Common myeloid progenitor, CD34-positive (primary cell): ENCODE results near the gene ESR1. TPM values are rescaled to one million over a fixed set of nuclear protein-coding genes. Genes with fewer than 3 reads are reported as not detected.
A peak's percentile ranks its signal among the peaks of the same experiment; 100 is the strongest.

Source experiments
- CTCF ChIA-PET: fragments of 350-600 bp; sonication (Branson Sonifier 250); formaldehyde crosslinking; loops from one replicate; lab custom pipeline; 2021; ENCODE audit warnings: antibody characterized with exemption; lab: Charles Lee
- POLR2A ChIA-PET: fragments of 350-600 bp; sonication (Branson Sonifier 250); formaldehyde crosslinking; loops from one replicate; lab custom pipeline; 2021; ENCODE audit warnings: antibody characterized with exemption; lab: Charles Lee
- DNase-seq, 3 donors: peaks; one replicate each; pipeline versions ENCODE4 v3.0.0 to v3.0.0-alpha.2; 2013
- H3K27ac ChIP-seq, 2 experiments: 1 replicate in 1 of 2; 2 replicates in 1 of 2; pipeline ENCODE4 v1.7.0; 2013; ENCODE audit warnings: inconsistent platforms in 2 of 2, low read length in 2 of 2, mild to moderate bottlenecking in 2 of 2, low read depth in 1 of 2, moderate library complexity in 1 of 2; ENCODE audit not compliant: severe bottlenecking in 2 of 2, insufficient read depth in 1 of 2, poor library complexity in 1 of 2
- H3K27me3 ChIP-seq, 5 experiments: replicated peaks in 2 of 5; 1 replicate in 3 of 5; 2 replicates in 2 of 5; pipeline versions ENCODE4 v1.6.1 to v1.7.0; 2013; ENCODE audit warnings: low read length in 4 of 5, mild to moderate bottlenecking in 2 of 5, moderate library complexity in 2 of 5, inconsistent platforms in 1 of 5; ENCODE audit not compliant: insufficient read depth in 5 of 5, control insufficient read depth in 4 of 5
- H3K36me3 ChIP-seq, 4 experiments: 1 replicate in 2 of 4; 2 replicates in 2 of 4; pipeline versions ENCODE4 v1.6.1 to v1.7.0; 2013; ENCODE audit warnings: low read length in 3 of 4, control low read depth in 1 of 4, mild to moderate bottlenecking in 1 of 4; ENCODE audit not compliant: control insufficient read depth in 4 of 4, insufficient read depth in 4 of 4
- H3K4me1 ChIP-seq, 4 experiments: 1 replicate in 3 of 4; 2 replicates in 1 of 4; pipeline versions ENCODE4 v1.6.1 to v1.7.1; 2013; ENCODE audit warnings: low read length in 3 of 4, mild to moderate bottlenecking in 3 of 4, control low read depth in 1 of 4, inconsistent platforms in 1 of 4, moderate library complexity in 1 of 4; ENCODE audit not compliant: control insufficient read depth in 4 of 4, insufficient read depth in 4 of 4; ENCODE audit errors: control extremely low read depth in 1 of 4
- H3K4me3 ChIP-seq, 7 experiments: 1 replicate in 4 of 7; 2 replicates in 3 of 7; pipeline versions ENCODE4 v1.5.1 to v1.7.0; 2013; ENCODE audit warnings: mild to moderate bottlenecking in 7 of 7, low read length in 6 of 7, moderate library complexity in 6 of 7, inconsistent platforms in 2 of 7, low read depth in 2 of 7, control low read depth in 1 of 7; ENCODE audit not compliant: insufficient read depth in 4 of 7, control insufficient read depth in 1 of 7; ENCODE audit errors: extremely low read depth in 1 of 7
- H3K9me3 ChIP-seq, 5 experiments: 1 replicate in 4 of 5; 2 replicates in 1 of 5; pipeline versions ENCODE4 v1.6.1 to v1.7.1; 2013; ENCODE audit warnings: low read length in 4 of 5, mild to moderate bottlenecking in 2 of 5, inconsistent platforms in 1 of 5, low read depth in 1 of 5, moderate library complexity in 1 of 5; ENCODE audit not compliant: control insufficient read depth in 4 of 5, insufficient read depth in 2 of 5; ENCODE audit errors: control extremely low read depth in 1 of 5
- WGBS: methylation state at CpG from one replicate; pipeline ENCODE4 v1.1.5; 2013; ENCODE audit not compliant: insufficient coverage; 5-methylcytosine and 5-hydroxymethylcytosine counted together
- polyA plus RNA-seq: library from polyadenylated mRNA; unstranded; fragments of 120-200 nt; gene quantifications from one replicate; pipeline ENCODE4 v1.2.1, GENCODE V29; 2013

Gene ESR1
- polyA plus RNA-seq: 2.5 TPM

DNA sequence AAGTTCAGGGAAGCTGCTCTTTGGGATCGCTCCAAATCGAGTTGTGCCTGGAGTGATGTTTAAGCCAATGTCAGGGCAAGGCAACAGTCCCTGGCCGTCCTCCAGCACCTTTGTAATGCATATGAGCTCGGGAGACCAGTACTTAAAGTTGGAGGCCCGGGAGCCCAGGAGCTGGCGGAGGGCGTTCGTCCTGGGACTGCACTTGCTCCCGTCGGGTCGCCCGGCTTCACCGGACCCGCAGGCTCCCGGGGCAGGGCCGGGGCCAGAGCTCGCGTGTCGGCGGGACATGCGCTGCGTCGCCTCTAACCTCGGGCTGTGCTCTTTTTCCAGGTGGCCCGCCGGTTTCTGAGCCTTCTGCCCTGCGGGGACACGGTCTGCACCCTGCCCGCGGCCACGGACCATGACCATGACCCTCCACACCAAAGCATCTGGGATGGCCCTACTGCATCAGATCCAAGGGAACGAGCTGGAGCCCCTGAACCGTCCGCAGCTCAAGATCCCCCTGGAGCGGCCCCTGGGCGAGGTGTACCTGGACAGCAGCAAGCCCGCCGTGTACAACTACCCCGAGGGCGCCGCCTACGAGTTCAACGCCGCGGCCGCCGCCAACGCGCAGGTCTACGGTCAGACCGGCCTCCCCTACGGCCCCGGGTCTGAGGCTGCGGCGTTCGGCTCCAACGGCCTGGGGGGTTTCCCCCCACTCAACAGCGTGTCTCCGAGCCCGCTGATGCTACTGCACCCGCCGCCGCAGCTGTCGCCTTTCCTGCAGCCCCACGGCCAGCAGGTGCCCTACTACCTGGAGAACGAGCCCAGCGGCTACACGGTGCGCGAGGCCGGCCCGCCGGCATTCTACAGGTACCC lies at the start of gene ESR1:
Gene ESR1, plus strand, starts transcription at position 170 of the 858 bp plus-strand sequence. Its CDS starts 231 bp downstream, at position 401.
- ChIA-PET CTCF (interaction anchor here (0.6 to 1.8 kb wide), 3 partner anchors 36 to 42 kb away, joined by 3 to 5 read pairs (median 3); no protein-coding TSS in a partner anchor), POLR2A (no interaction called here)
- Histone ChIP-seq H3K27me3 (peaks cover 2 to 54% (median 41%) of the 10 kb centered on the region in 5 experiments), H3K9me3 (peaks cover 0 to 3% (median 1%) of the 10 kb centered on the region in 5 experiments), H3K4me1 (peaks cover 1 to 22% (median 16%) of the 10 kb centered on the region in 4 experiments), H3K36me3 (no peaks in the 10 kb centered on the region), H3K4me3 (peak within 1 kb of the TSS in 6 of 7 experiments; percentile 31 to 73 (median 64)), H3K27ac (no peak within 1 kb of the TSS)
- under 1% methylated on average over 65 of the region's 73 CpGs for WGBS
- peak in 2 of 3 donors; percentile 45 to 50 for DNase-seq

DNA sequence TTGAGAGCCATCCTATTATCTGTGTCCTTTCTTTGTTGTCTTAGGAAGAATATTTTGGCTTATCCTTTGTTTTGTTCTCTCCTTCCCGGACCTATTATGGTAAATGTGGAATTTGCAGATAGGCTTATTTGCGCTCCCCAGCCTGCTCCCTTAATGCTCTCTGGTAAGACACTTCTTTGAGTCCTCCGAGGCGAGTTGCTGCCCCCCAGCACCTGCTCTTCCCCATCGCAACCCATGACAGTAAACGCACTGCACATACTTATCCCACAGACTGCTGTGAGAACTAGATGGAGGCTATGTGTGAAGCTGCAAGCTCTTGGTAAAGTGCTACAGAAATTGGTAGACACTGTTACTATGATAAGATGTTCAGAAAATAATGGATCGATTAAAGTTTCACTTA lies 47.0 kb upstream of the ESR1 start:
- H3K27ac ChIP-seq: no peak overlapping the region
- no peaks in the 10 kb centered on the region for H3K36me3 ChIP-seq
- H3K27me3 ChIP-seq: no peaks in the 10 kb centered on the region
- no peaks in the 10 kb centered on the region for H3K9me3 ChIP-seq
- CTCF ChIA-PET: no interaction called here
- POLR2A ChIA-PET: no interaction called here
- peaks cover 0 to 7% (median 4%) of the 10 kb centered on the region in 4 experiments for H3K4me1 ChIP-seq
- DNase-seq: no peak
- WGBS: no CpG with 5 or more reads among the region's 7 CpGs
- H3K4me3 ChIP-seq: no peak overlapping the region

DNA sequence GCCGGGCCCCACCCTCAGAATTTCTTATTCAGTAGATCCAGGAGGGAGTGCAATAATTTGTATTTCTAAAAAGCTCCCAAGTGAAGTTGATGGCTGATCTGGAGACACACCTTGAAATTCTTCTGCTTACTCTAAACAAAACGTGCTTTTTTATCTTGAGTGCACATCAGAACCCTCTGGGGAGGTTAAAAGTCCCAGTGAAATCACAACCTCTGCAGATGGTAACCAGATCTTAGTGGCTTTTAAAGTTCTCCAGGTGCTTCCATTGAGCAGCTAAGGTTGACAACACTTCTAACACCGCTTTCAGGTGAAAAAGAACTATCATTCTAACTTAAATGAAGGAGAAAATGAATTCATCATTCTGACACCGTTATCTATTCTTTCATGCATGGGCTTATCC lies 45.6 kb upstream of the ESR1 start:
- DNase-seq: no peak
- WGBS: 100% methylated on average over 2 of the region's 4 CpGs
- ChIA-PET CTCF (interaction anchor here (1.5 kb wide), 1 partner anchor 363 kb away, joined by 5 read pairs; no protein-coding TSS in a partner anchor), POLR2A (no interaction called here)
- Histone ChIP-seq H3K4me3 (no peak overlapping the region), H3K36me3 (no peaks in the 10 kb centered on the region), H3K27ac (no peak overlapping the region), H3K9me3 (no peaks in the 10 kb centered on the region), H3K4me1 (peaks cover 0 to 7% (median 4%) of the 10 kb centered on the region in 4 experiments), H3K27me3 (no peaks in the 10 kb centered on the region)

DNA sequence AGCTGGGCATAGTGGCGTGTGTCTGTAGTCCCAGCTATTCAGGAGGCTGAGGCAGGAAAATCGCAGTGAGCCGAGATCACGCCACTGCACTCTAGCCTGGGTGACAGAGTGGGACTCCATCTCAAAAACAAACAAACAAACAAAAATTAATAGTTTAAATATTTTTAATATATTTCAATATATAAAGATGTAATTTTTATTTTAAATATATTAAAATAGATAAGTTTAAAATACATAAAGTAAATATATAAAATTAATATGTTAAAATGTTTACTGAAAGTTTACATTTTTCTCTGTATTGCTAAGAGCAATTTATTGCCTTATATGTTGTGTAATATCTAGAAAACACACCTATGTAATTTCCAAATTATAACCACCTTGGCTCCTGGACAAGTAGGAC lies 44.7 kb upstream of the ESR1 start:
- DNase-seq: no peak
- ChIA-PET CTCF (interaction anchor here (1.5 kb wide), 1 partner anchor 362 kb away, joined by 5 read pairs; no protein-coding TSS in a partner anchor), POLR2A (no interaction called here)
- Histone ChIP-seq H3K27me3 (no peaks in the 10 kb centered on the region), H3K9me3 (no peaks in the 10 kb centered on the region), H3K36me3 (no peaks in the 10 kb centered on the region), H3K27ac (no peak overlapping the region), H3K4me1 (peaks cover 0 to 7% (median 4%) of the 10 kb centered on the region in 4 experiments), H3K4me3 (no peak overlapping the region)
- 100% methylated on average over 1 of the region's 4 CpGs for WGBS

DNA sequence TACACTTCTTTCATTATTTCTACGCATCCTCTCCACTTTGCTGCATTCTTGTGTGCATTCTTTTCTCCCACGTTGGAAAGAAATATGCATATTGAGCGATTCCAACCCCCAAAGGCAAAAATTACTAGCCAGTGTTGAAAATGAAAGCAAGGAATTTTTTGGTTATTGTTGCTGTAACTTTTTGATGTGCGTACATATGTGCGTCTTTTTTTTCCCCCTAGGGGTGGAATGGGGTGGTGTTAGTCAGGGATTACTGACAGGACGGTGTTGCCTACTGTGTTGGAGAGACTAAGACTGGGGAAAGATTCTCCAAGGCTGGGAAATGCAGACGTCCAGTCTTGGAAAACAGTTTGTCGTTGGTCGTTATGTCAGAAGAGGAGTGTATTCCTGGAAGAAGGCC lies 44.2 kb upstream of the ESR1 start:
- H3K27ac ChIP-seq: no peak overlapping the region
- peaks cover 0 to 7% (median 4%) of the 10 kb centered on the region in 4 experiments for H3K4me1 ChIP-seq
- no peaks in the 10 kb centered on the region for H3K36me3 ChIP-seq
- peak; percentile 19 to 40 (median 31) for DNase-seq
- 100% methylated on average over 4 of the region's 9 CpGs for WGBS
- ChIA-PET POLR2A (no interaction called here), CTCF (no interaction called here)
- H3K27me3 ChIP-seq: no peaks in the 10 kb centered on the region
- H3K4me3 ChIP-seq: no peak overlapping the region
- no peaks in the 10 kb centered on the region for H3K9me3 ChIP-seq

DNA sequence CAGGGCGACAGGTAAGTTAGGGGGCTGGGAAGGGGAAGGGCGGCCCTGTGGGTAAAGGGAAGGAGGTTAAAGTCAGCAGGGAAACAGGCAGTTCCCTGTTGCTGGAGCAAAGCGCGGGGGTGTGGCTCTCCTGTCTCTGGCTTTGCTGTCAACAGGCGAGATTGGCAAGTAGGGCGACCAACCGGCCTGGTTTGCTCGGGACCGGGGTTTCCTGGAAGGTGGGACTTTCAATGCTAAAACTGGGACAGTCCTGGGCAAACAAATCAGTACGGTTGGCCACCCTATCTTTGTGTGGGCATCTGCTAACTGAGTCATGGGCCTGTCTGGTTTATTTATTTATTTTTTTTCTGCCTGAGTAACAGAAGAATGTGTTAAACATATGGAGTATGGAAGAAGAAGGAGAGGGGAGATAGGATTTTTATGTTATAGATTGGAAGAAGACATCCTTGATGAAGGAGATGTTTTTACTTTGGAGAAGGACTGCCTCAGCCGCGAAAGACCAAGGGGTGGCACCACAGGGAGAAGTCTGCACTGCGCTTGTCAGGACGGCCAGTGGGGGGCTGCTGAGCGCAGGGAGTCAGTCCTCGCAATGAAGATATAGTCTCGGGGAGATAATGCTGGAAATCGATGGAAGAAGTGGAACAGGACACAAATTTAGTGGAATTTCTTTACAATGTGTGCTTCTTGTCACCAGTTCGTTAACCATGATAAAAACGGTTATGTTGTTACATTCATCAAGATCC lies 43.4 kb upstream of the ESR1 start:
- 25% methylated on average over 15 of the region's 20 CpGs for WGBS
- H3K4me3 ChIP-seq: peak overlapping the region in 4 of 7 experiments; percentile 32 to 72 (median 52)
- H3K27ac ChIP-seq: no peak overlapping the region

More for the DNA sequence above, 43.4 kb upstream of the ESR1 start:
- no peaks in the 10 kb centered on the region for H3K27me3 ChIP-seq
- H3K4me1 ChIP-seq: peaks cover 0 to 7% (median 4%) of the 10 kb centered on the region in 4 experiments
- H3K9me3 ChIP-seq: no peaks in the 10 kb centered on the region
- no peaks in the 10 kb centered on the region for H3K36me3 ChIP-seq
- ChIA-PET POLR2A (no interaction called here), CTCF (interaction anchor here (1.1 to 2.4 kb wide), 5 partner anchors 73 to 361 kb away, joined by 3 to 12 read pairs (median 5); no protein-coding TSS in a partner anchor)
- peak; percentile 57 to 70 (median 60) for DNase-seq
